ENCODE results near the gene ITGAV.

Gene ITGAV

GRCh38 chr2:186691900-186692299, 102.0 kb downstream of the ITGAV start:
- H3K4me3 ChIP-seq (replicated peaks; ENCODE audit: low read depth, low read length), result no peak overlapping the region
- no peaks in the 10 kb centered on the region for H3K27me3 ChIP-seq (replicated peaks; ENCODE audit: control insufficient read depth, insufficient read depth, low read length)
- no peak for DNase-seq (ENCODE audit: extremely low read depth, insufficient read length)
- TF ChIP-seq, protein P1, sequence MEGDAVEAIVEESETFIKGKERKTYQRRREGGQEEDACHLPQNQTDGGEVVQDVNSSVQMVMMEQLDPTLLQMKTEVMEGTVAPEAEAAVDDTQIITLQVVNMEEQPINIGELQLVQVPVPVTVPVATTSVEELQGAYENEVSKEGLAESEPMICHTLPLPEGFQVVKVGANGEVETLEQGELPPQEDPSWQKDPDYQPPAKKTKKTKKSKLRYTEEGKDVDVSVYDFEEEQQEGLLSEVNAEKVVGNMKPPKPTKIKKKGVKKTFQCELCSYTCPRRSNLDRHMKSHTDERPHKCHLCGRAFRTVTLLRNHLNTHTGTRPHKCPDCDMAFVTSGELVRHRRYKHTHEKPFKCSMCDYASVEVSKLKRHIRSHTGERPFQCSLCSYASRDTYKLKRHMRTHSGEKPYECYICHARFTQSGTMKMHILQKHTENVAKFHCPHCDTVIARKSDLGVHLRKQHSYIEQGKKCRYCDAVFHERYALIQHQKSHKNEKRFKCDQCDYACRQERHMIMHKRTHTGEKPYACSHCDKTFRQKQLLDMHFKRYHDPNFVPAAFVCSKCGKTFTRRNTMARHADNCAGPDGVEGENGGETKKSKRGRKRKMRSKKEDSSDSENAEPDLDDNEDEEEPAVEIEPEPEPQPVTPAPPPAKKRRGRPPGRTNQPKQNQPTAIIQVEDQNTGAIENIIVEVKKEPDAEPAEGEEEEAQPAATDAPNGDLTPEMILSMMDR (IDR thresholded peaks at IDR 0.05; ENCODE audit: insufficient read depth, low read length, poor library complexity, severe bottlenecking), result no peak
- no peaks in the 10 kb centered on the region for H3K36me3 ChIP-seq (ENCODE audit: control insufficient read depth, insufficient read depth, low read length)

GRCh38 chr2:186693446-186693832, 103.6 kb downstream of the ITGAV start:
- H3K4me3 ChIP-seq (replicated peaks; ENCODE audit: low read depth, low read length), result peak overlapping the region; percentile 83
- no peak for DNase-seq (ENCODE audit: extremely low read depth, insufficient read length)

DNA sequence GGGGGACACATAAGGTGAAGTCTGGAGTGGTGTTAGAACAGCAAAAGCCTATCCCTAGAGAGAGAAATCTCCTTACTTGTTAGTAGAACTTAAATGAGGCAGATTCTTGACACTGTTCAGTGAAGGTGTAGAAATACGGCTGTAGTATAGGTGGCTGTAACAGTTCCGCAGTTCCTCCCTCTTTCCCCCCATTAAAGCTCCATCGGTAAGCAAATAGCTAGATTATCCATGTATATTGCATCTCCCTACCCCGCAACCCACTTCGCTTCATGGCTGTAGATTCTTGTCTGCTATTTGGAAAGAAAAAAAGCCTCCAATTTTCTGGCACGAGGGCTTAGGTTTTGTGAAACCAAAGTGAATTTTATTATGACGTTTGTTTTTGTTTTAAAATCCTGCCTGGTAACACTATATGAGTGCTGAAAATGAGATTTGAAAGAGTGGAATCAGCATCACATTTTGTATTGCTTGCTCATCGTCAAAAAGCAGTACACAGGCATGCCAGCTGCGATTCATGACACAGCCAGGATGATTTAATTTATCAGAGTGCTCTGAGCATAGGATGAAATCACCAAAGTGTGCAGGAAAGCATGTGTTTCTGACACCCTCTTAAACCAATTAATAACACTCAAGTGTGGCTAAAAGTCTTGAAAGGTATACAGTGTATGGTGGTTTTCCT, 105.4 kb downstream of the ITGAV start:
- TF ChIP-seq, protein P1 (IDR thresholded peaks at IDR 0.05; ENCODE audit: insufficient read depth, low read length, poor library complexity, severe bottlenecking), result no peak
- Histone ChIP-seq H3K36me3 (ENCODE audit: control insufficient read depth, insufficient read depth, low read length) (no peaks in the 10 kb centered on the region), H3K27me3 (replicated peaks; ENCODE audit: control insufficient read depth, insufficient read depth, low read length) (no peaks in the 10 kb centered on the region), H3K4me3 (replicated peaks; ENCODE audit: low read depth, low read length) (peak overlapping the region; percentile 83)
- no peak for DNase-seq (ENCODE audit: extremely low read depth, insufficient read length)

More at GRCh38 chr2:186693446-186693832, 103.6 kb downstream of the ITGAV start:
- Histone ChIP-seq H3K27me3 (replicated peaks; ENCODE audit: control insufficient read depth, insufficient read depth, low read length) (no peaks in the 10 kb centered on the region), H3K36me3 (ENCODE audit: control insufficient read depth, insufficient read depth, low read length) (no peaks in the 10 kb centered on the region)
- TF ChIP-seq, protein P1 (IDR thresholded peaks at IDR 0.05; ENCODE audit: insufficient read depth, low read length, poor library complexity, severe bottlenecking), result no peak

GRCh38 chr2:186696290-186696689, 106.4 kb downstream of the ITGAV start:
- Histone ChIP-seq H3K27me3 (replicated peaks; ENCODE audit: control insufficient read depth, insufficient read depth, low read length) (no peaks in the 10 kb centered on the region), H3K4me3 (replicated peaks; ENCODE audit: low read depth, low read length) (no peak overlapping the region), H3K36me3 (ENCODE audit: control insufficient read depth, insufficient read depth, low read length) (no peaks in the 10 kb centered on the region)
- no peak for DNase-seq (ENCODE audit: extremely low read depth, insufficient read length)
- TF ChIP-seq, protein P1 (IDR thresholded peaks at IDR 0.05; ENCODE audit: insufficient read depth, low read length, poor library complexity, severe bottlenecking), result no peak

- H3K4me3 ChIP-seq (replicated peaks; ENCODE audit: low read depth, low read length), result no peak overlapping the region
- H3K36me3 ChIP-seq (ENCODE audit: control insufficient read depth, insufficient read depth, low read length), result no peaks in the 10 kb centered on the region
- TF ChIP-seq, protein P1 (IDR thresholded peaks at IDR 0.05; ENCODE audit: insufficient read depth, low read length, poor library complexity, severe bottlenecking), result no peak
- no peak for DNase-seq (ENCODE audit: extremely low read depth, insufficient read length)
- H3K27me3 ChIP-seq (replicated peaks; ENCODE audit: control insufficient read depth, insufficient read depth, low read length), result no peaks in the 10 kb centered on the region
These were observed 106.9 kb downstream of the ITGAV start for GRCh38 chr2:186696804-186697203.

DNA sequence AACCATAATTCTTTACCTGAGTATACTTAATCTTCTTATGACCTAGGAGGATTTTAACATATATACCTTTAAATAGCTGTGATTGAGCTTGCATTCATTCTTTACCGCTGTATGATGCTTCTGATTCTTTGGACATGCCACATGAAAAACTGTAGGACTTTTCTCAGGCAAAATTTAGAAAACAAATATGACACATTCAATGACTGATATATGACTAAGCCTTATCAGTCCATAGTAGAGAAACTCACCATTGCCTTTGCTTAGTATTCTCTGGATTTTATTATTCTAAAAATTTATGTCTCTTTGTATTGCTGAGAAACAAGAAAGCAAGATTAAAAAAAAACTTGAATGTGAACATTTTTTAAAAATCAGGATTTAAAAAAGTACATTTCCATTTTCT, 107.7 kb downstream of the ITGAV start:
- no peak for DNase-seq (ENCODE audit: extremely low read depth, insufficient read length)
- TF ChIP-seq, protein P1 (IDR thresholded peaks at IDR 0.05; ENCODE audit: insufficient read depth, low read length, poor library complexity, severe bottlenecking), result no peak
- no peaks in the 10 kb centered on the region for H3K27me3 ChIP-seq (replicated peaks; ENCODE audit: control insufficient read depth, insufficient read depth, low read length)
- no peaks in the 10 kb centered on the region for H3K36me3 ChIP-seq (ENCODE audit: control insufficient read depth, insufficient read depth, low read length)
- H3K4me3 ChIP-seq (replicated peaks; ENCODE audit: low read depth, low read length), result no peak overlapping the region

All from GM06990 (cell line).